Ishikawa (cell line): Measurements from ENCODE around the gene MAPK7.

Experiments used
- CREB1 ChIP-seq: IDR thresholded peaks from 2 replicates; pipeline ENCODE4 v1.6.1; 2012; ENCODE audit warnings: low read depth
- EGR1 ChIP-seq: IDR thresholded peaks from 2 replicates; pipeline ENCODE4 v1.6.1; 2012
- FOXM1 ChIP-seq: IDR thresholded peaks from 2 replicates; pipeline ENCODE4 v1.6.1; 2012; ENCODE audit warnings: low read depth, borderline replicate concordance
- NFIC ChIP-seq: IDR thresholded peaks from 2 replicates; pipeline ENCODE4 v1.6.1; 2012
- RAD21 ChIP-seq: IDR thresholded peaks from 2 replicates; pipeline ENCODE4 v1.6.1; 2012; ENCODE audit warnings: low read depth
- TAF1 ChIP-seq: IDR thresholded peaks from 2 replicates; pipeline ENCODE4 v1.6.1; 2012; ENCODE audit warnings: low read depth, mild to moderate bottlenecking

DNA sequence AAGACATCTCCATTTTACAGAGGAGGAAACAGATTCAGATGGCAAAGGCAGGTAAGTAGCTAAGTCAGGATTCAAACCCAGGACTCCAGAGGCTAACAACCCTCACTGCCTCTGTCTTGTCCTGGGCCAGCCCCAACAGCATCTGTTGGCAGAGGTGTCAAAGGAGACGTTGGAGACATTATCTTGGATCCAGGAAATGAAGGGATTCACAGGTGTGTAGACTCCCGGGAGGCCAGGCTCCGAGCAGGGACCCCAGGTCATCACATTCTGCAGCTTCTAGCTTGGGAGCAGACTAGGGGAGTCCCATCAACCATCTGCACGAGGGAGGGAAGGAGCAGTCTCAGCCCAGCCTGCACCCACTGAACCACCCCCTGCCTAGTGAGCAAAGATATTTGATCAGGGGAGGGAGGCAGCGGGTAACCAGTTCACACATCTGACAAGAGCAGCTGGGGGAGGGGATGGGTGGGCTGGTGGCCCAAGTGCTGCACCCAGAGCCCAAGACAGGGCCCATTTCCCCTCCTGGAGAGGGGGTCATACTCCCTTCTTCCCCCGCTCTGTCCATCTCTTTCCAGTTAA lies 14.8 kb upstream of the MAPK7 start:
- TF ChIP-seq RAD21 (no peak), CREB1 (no peak), EGR1 (no peak), TAF1 (no peak), NFIC (no peak), FOXM1 (no peak)
